Nucleus accumbens (tissue), 56 donors: ENCODE measurements around the gene ARL8A.
"Not testable (repeated sequence)": the region's sequence is repeated elsewhere in the genome, so short reads cannot be mapped to it uniquely, and the experiment has no call there.

ENCODE experiments used
- DNase-seq, 56 donors: peaks; one replicate each; lab custom pipeline; 2025; lab: John Stamatoyannopoulos, UW

Gene ARL8A

GRCh38 chr1:202144402-202145067 lies at the start of gene ARL8A:
Gene ARL8A (minus strand): TSS chr1:202144737. CDS start chr1:202144572, 165 bp downstream.
- DNase-seq: peak in 47 of 56 donors; percentile 30 to 82 (median 62)

- no peak for DNase-seq
These were observed 49.8 kb upstream of the ARL8A start for GRCh38 chr1:202194328-202194648.

DNA sequence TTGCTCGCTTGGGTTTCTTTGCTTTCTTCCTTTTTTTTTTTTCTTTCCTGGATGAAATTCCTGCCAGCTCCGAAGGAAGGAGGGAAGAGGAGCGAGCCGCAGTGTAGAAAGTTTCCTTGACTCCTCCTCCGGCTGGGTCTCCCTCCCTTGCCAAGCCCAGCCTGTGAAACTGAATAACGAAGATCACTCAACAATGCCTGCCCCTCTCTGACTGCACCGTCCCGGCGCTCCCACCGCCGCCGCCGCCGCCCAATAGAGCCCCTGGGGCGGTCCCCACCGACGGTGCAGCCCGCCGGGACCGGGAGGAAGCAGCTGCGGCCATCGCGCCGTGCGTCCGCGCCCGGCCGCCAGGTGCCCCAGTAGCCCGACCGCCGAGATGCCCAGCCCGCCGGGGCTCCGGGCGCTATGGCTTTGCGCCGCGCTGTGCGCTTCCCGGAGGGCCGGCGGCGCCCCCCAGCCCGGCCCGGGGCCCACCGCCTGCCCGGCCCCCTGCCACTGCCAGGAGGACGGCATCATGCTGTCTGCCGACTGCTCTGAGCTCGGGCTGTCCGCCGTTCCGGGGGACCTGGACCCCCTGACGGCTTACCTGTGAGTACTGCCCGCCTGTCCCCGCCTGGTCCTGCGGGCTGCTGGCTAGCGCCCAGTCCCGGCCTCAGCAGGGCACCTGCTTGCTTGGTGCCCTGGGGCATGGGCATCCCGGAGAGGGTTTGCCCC lies 49.2 kb upstream of the ARL8A start, which contains the start of gene LGR6:
Gene LGR6, plus strand, starts transcription at position 186 of the 714 bp plus-strand sequence. Its CDS starts 191 bp downstream, at position 377.
- DNase-seq: no peak

- peak in 27 of 56 donors; percentile 6 to 62 (median 15) for DNase-seq
These were observed 48.5 kb upstream of the ARL8A start for GRCh38 chr1:202192770-202193613.

DNA sequence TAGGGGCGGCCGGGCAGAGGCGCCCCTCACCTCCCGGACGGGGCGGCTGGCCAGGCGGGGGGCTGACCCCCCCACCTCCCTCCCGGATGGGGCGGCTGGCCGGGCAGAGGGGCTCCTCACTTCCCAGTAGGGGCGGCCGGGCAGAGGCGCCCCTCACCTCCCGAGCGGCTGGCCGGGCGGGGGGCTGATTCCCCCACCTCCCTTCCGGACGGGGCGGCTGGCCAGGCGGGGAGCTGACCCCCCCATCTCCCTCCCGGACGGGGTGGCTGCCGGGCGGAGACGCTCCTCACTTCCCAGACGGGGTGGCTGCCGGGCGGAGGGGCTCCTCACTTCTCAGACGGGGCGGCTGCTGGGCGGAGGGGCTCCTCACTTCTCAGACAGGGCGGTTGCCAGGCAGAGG lies 46.9 kb upstream of the ARL8A start:
- not testable (repeated sequence) for DNase-seq

- DNase-seq: no peak
These were observed 45.6 kb upstream of the ARL8A start for GRCh38 chr1:202189918-202190715.

GRCh38 chr1:202189001-202189790 lies 44.7 kb upstream of the ARL8A start:
- peak in 44 of 56 donors; percentile 6 to 84 (median 33) for DNase-seq

GRCh38 chr1:202187697-202188407 lies 43.3 kb upstream of the ARL8A start:
- DNase-seq: no peak

GRCh38 chr1:202187041-202187671 lies 42.6 kb upstream of the ARL8A start:
- DNase-seq: peak in 2 of 56 donors; percentile 12 to 14

DNA sequence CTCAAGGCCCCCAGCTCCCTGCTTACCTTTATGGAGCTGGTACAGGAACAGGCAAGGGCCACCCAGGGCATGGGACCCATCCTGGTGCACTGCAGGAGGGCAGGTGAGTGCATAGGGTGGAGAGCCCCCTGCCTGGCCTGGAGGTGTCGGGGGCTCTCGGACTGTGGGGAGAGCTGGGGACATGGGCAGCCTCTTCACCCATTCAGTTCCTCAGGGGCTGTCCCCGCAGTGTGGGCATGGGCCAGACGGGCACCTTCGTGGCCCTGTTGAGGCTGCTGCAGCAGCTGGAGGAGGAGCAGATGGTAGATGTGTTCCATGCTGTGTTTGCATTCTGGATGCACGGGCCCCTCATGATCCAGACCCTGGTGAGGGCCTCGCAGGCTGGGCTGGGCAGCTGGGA lies 41.8 kb upstream of the ARL8A start:
- DNase-seq: no peak

- peak in 53 of 56 donors; percentile 11 to 88 (median 55) for DNase-seq
These were observed 40.4 kb upstream of the ARL8A start for GRCh38 chr1:202184750-202185460.

DNA sequence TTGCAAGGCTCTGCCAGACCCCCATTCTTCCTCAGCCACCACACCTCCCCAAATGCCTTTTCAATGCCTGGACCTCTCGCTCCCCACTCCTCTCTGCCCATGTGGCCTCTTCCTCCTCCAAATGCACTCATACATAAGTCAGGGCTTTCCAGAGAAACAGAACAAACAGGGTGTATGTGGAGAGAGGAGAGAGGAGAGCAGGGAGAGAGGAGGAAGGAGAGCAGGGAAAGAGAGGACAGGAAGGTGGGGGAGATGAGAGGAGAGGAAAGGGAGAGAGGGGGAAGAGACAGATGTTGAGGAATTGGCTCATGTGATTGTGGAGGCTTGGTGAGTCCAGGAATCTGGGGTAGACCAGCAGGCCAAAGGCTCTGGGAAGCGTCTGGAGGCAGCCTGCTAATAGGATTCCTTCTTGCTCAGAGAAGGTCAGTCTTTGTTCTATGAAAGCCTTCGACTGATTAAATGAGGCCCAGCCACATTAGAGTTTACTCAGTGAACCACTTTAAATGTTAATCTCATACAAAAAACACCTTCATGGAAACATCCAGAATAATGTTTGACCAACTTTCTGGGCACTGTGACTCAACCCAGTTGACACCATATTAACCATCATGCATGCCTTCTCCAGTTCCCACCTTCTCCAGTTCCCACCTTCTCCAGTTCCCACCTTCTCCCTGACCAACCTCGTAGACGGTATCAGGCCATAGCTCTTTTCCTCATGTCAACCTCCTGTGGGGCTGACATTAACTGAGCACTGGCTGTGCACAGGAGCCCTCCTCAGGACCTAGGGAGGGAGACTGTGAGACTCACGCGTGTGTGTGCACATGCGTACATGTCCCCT lies 37.7 kb upstream of the ARL8A start:
- DNase-seq: no peak

- no peak for DNase-seq
These were observed 37.0 kb upstream of the ARL8A start for GRCh38 chr1:202181586-202181985.

GRCh38 chr1:202180751-202181139 lies 36.2 kb upstream of the ARL8A start:
- not testable (repeated sequence) for DNase-seq

GRCh38 chr1:202179828-202180750 lies 35.6 kb upstream of the ARL8A start:
- DNase-seq: no peak
